Measurements from ENCODE around the gene RAD51AP1.
"Not testable (repeated sequence)": the region's sequence is repeated elsewhere in the genome, so short reads cannot be mapped to it uniquely, and the experiment has no call there.

RAD51AP1 gene

DNA sequence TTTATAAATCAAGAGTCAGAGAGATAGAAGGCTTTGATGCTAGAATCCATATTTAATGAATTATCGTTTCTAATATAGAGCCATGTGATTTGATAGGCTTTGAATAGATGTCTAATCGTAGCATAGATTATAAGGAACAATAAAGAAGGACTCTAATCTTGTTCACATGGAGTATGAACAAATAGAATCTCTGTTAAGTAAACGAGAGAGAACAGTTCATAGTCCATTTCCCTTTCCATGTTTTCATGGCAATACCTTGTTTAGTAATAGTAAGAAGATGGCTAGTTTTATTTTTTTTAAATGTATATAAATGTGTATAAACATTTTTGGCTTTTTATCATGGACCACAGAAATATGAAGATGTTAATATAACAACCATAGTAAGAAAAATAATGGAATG lies 32.3 kb upstream of the RAD51AP1 start:
- ChIA-PET POLR2A (no interaction called here), CTCF (no interaction called here)
- Histone ChIP-seq H3K36me3 (ENCODE audit: control insufficient read depth in 4 of 4, insufficient read depth in 4 of 4, low read length in 3 of 4) (peaks cover 6 to 14% (median 11%) of the 10 kb centered on the region in 4 experiments), H3K9me3 (ENCODE audit: control extremely low read depth in 1 of 5, control insufficient read depth in 4 of 5, insufficient read depth in 2 of 5, low read depth in 1 of 5, low read length in 4 of 5) (no peaks in the 10 kb centered on the region), H3K4me3 (ENCODE audit: control insufficient read depth in 1 of 7, extremely low read depth in 1 of 7, insufficient read depth in 4 of 7, low read depth in 2 of 7, low read length in 6 of 7) (no peak overlapping the region), H3K27me3 (replicated peaks in 2 of 5; ENCODE audit: control insufficient read depth in 4 of 5, insufficient read depth in 5 of 5, low read length in 4 of 5) (no peaks in the 10 kb centered on the region), H3K27ac (ENCODE audit: insufficient read depth in 1 of 2, low read depth in 1 of 2, low read length in 2 of 2, poor library complexity in 1 of 2, severe bottlenecking in 2 of 2) (no peak overlapping the region), H3K4me1 (ENCODE audit: control extremely low read depth in 1 of 4, control insufficient read depth in 4 of 4, insufficient read depth in 4 of 4, low read length in 3 of 4) (peaks cover 0 to 19% (median 4%) of the 10 kb centered on the region in 4 experiments)
- DNase-seq: no peak
- WGBS (ENCODE audit: insufficient coverage): 60% methylated on average over 1 of the region's 3 CpGs

DNA sequence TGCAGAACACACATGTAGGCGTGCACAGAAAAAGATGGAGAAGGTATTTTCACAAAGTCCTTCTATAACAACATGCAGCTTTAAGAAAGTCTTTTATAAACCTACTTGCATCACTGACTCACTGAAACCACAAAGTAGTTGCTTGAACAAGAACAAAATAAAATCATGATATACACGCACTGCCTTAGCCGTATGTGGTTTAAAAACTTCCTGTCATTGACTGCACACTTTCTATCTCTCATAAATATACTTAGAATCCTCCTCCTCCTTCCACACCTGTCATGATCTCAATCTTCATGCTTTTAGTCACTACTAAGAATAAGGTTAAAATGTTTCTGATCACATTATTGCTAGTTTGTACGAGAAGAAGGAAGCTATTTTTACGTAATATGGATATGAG lies 31.8 kb upstream of the RAD51AP1 start:
- ChIA-PET CTCF (interaction anchor here (0.7 kb wide), 1 partner anchor 87 kb away, joined by 3 read pairs; no protein-coding TSS in a partner anchor), POLR2A (no interaction called here)
- peaks cover 6 to 11% (median 8%) of the 10 kb centered on the region in 4 experiments for H3K36me3 ChIP-seq (ENCODE audit: control insufficient read depth in 4 of 4, insufficient read depth in 4 of 4, low read length in 3 of 4)
- peaks cover 0 to 19% (median 4%) of the 10 kb centered on the region in 4 experiments for H3K4me1 ChIP-seq (ENCODE audit: control extremely low read depth in 1 of 4, control insufficient read depth in 4 of 4, insufficient read depth in 4 of 4, low read length in 3 of 4)
- WGBS (ENCODE audit: insufficient coverage): 50% methylated on average over 4 of the region's 5 CpGs
- no peaks in the 10 kb centered on the region for H3K27me3 ChIP-seq (replicated peaks in 2 of 5; ENCODE audit: control insufficient read depth in 4 of 5, insufficient read depth in 5 of 5, low read length in 4 of 5)
- no peak overlapping the region for H3K4me3 ChIP-seq (ENCODE audit: control insufficient read depth in 1 of 7, extremely low read depth in 1 of 7, insufficient read depth in 4 of 7, low read depth in 2 of 7, low read length in 6 of 7)
- DNase-seq: peak; percentile 28 to 83 (median 69)
- no peak overlapping the region for H3K27ac ChIP-seq (ENCODE audit: insufficient read depth in 1 of 2, low read depth in 1 of 2, low read length in 2 of 2, poor library complexity in 1 of 2, severe bottlenecking in 2 of 2)
- no peaks in the 10 kb centered on the region for H3K9me3 ChIP-seq (ENCODE audit: control extremely low read depth in 1 of 5, control insufficient read depth in 4 of 5, insufficient read depth in 2 of 5, low read depth in 1 of 5, low read length in 4 of 5)

DNA sequence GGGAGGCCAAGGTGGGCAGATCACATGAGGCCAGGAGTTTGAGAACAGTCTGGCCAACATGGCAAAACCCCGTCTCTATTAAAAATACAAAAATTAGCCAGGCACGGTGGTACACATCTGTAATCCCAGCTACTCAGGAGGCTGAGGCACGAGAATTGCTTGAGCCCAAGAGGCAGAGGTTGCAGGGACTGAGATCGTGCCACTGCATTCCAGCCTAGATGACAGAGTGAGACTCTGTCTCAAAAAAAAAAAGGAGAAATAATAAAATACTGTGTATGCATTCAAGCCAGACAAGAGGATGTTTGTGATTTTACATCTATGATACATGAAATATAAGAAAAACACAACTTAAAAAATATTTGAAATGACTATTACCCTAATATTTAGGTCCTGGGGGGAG lies 30.2 kb upstream of the RAD51AP1 start:
- H3K4me1 ChIP-seq (ENCODE audit: control extremely low read depth in 1 of 4, control insufficient read depth in 4 of 4, insufficient read depth in 4 of 4, low read length in 3 of 4): peaks cover 0 to 19% (median 4%) of the 10 kb centered on the region in 4 experiments
- H3K36me3 ChIP-seq (ENCODE audit: control insufficient read depth in 4 of 4, insufficient read depth in 4 of 4, low read length in 3 of 4); DNase-seq; H3K9me3 ChIP-seq (ENCODE audit: control extremely low read depth in 1 of 5, control insufficient read depth in 4 of 5, insufficient read depth in 2 of 5, low read depth in 1 of 5, low read length in 4 of 5); CTCF ChIA-PET; POLR2A ChIA-PET; H3K27me3 ChIP-seq (replicated peaks in 2 of 5; ENCODE audit: control insufficient read depth in 4 of 5, insufficient read depth in 5 of 5, low read length in 4 of 5); H3K27ac ChIP-seq (ENCODE audit: insufficient read depth in 1 of 2, low read depth in 1 of 2, low read length in 2 of 2, poor library complexity in 1 of 2, severe bottlenecking in 2 of 2); H3K4me3 ChIP-seq (ENCODE audit: control insufficient read depth in 1 of 7, extremely low read depth in 1 of 7, insufficient read depth in 4 of 7, low read depth in 2 of 7, low read length in 6 of 7): not testable (repeated sequence)
- 91% methylated on average over 3 of the region's 4 CpGs for WGBS (ENCODE audit: insufficient coverage)

DNA sequence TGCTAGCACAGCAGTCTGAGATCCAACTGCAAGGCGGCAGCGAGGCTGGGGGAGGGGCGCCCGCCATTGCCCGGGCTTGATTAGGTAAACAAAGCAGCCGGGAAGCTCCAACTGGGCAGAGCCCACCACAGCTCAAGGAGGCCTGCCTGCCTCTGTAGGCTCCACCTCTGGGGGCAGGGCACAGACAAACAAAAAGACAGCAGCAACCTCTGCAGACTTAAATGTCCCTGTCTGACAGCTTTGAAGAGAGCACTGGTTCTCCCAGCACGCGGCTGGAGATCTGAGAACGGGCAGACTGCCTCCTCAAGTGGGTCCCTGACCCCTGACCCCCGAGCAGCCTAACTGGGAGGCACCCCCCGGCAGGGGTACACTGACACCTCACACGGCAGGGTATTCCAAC lies 29.4 kb upstream of the RAD51AP1 start:
- POLR2A ChIA-PET; H3K27ac ChIP-seq (ENCODE audit: insufficient read depth in 1 of 2, low read depth in 1 of 2, low read length in 2 of 2, poor library complexity in 1 of 2, severe bottlenecking in 2 of 2); DNase-seq; H3K9me3 ChIP-seq (ENCODE audit: control extremely low read depth in 1 of 5, control insufficient read depth in 4 of 5, insufficient read depth in 2 of 5, low read depth in 1 of 5, low read length in 4 of 5); H3K36me3 ChIP-seq (ENCODE audit: control insufficient read depth in 4 of 4, insufficient read depth in 4 of 4, low read length in 3 of 4); CTCF ChIA-PET; H3K27me3 ChIP-seq (replicated peaks in 2 of 5; ENCODE audit: control insufficient read depth in 4 of 5, insufficient read depth in 5 of 5, low read length in 4 of 5); H3K4me3 ChIP-seq (ENCODE audit: control insufficient read depth in 1 of 7, extremely low read depth in 1 of 7, insufficient read depth in 4 of 7, low read depth in 2 of 7, low read length in 6 of 7): not testable (repeated sequence)
- no CpG with 5 or more reads among the region's 12 CpGs for WGBS (ENCODE audit: insufficient coverage)
- H3K4me1 ChIP-seq (ENCODE audit: control extremely low read depth in 1 of 4, control insufficient read depth in 4 of 4, insufficient read depth in 4 of 4, low read length in 3 of 4): peaks cover 0 to 19% (median 4%) of the 10 kb centered on the region in 4 experiments

DNA sequence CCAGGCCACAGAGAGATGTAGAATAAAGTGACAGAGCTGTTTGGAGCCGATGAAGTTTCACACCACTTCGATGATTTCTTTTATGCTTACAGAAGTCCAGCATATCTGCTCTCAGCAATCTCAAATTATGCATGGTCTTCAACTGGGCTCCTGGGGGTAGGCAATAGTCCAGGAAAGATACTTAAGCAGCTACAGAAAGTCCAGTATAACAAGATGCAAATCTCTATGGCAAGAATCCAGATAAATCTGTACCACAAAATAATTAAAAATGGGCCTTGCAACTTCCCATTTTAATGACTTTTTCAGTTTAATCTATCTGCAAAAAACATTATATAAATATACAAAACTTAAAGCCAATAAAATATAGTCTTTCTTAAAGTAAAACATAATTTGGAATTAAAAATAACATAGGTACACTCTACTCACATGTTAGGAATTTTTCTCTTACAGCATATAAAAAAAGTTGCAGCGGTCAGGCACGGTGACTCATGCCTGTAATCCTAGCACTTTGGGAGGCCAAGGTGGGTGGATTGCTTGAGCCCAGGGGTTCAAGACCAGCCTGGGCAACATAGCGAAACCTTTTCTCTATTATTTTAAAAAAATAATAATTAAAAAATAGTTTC lies 20.5 kb upstream of the RAD51AP1 start:
- CTCF ChIA-PET: no interaction called here

DNA sequence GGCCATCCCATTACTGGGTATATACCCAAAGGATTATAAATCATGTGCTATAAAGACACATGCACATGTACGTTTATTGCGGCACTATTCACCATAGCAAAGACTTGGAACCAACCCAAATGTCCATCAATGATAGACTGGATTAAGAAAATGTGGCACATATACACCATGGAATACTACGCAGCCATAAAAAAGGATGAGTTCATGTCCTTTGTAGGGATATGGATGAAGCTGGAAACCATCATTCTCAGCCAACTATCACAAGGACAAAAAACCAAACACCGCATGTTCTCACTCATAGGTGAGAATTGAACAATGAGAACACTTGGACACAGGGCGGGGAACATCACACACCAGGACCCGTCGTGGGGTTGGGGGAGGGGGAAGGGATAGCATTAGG lies 15.2 kb upstream of the RAD51AP1 start:
- H3K4me3 ChIP-seq (ENCODE audit: control insufficient read depth in 1 of 7, extremely low read depth in 1 of 7, insufficient read depth in 4 of 7, low read depth in 2 of 7, low read length in 6 of 7); H3K27me3 ChIP-seq (replicated peaks in 2 of 5; ENCODE audit: control insufficient read depth in 4 of 5, insufficient read depth in 5 of 5, low read length in 4 of 5); H3K27ac ChIP-seq (ENCODE audit: insufficient read depth in 1 of 2, low read depth in 1 of 2, low read length in 2 of 2, poor library complexity in 1 of 2, severe bottlenecking in 2 of 2); H3K9me3 ChIP-seq (ENCODE audit: control extremely low read depth in 1 of 5, control insufficient read depth in 4 of 5, insufficient read depth in 2 of 5, low read depth in 1 of 5, low read length in 4 of 5); POLR2A ChIA-PET; DNase-seq; H3K4me1 ChIP-seq (ENCODE audit: control extremely low read depth in 1 of 4, control insufficient read depth in 4 of 4, insufficient read depth in 4 of 4, low read length in 3 of 4): not testable (repeated sequence)
- WGBS (ENCODE audit: insufficient coverage): no CpG with 5 or more reads among the region's 7 CpGs
- CTCF ChIA-PET: interaction anchor here (5.5 kb wide), 1 partner anchor 141 kb away, joined by 30 read pairs; no protein-coding TSS in a partner anchor
- H3K36me3 ChIP-seq (ENCODE audit: control insufficient read depth in 4 of 4, insufficient read depth in 4 of 4, low read length in 3 of 4): peaks cover 3 to 23% (median 15%) of the 10 kb centered on the region in 4 experiments

More for the DNA sequence above, 20.5 kb upstream of the RAD51AP1 start:
- Histone ChIP-seq H3K4me1 (ENCODE audit: control extremely low read depth in 1 of 4, control insufficient read depth in 4 of 4, insufficient read depth in 4 of 4, low read length in 3 of 4) (no peaks in the 10 kb centered on the region), H3K4me3 (ENCODE audit: control insufficient read depth in 1 of 7, extremely low read depth in 1 of 7, insufficient read depth in 4 of 7, low read depth in 2 of 7, low read length in 6 of 7) (no peak overlapping the region), H3K27ac (ENCODE audit: insufficient read depth in 1 of 2, low read depth in 1 of 2, low read length in 2 of 2, poor library complexity in 1 of 2, severe bottlenecking in 2 of 2) (no peak overlapping the region), H3K36me3 (ENCODE audit: control insufficient read depth in 4 of 4, insufficient read depth in 4 of 4, low read length in 3 of 4) (peaks cover 6 to 20% (median 16%) of the 10 kb centered on the region in 4 experiments), H3K9me3 (ENCODE audit: control extremely low read depth in 1 of 5, control insufficient read depth in 4 of 5, insufficient read depth in 2 of 5, low read depth in 1 of 5, low read length in 4 of 5) (no peaks in the 10 kb centered on the region), H3K27me3 (replicated peaks in 2 of 5; ENCODE audit: control insufficient read depth in 4 of 5, insufficient read depth in 5 of 5, low read length in 4 of 5) (no peaks in the 10 kb centered on the region)
- POLR2A ChIA-PET: no interaction called here
- DNase-seq: no peak
- 95% methylated on average over 2 of the region's 5 CpGs for WGBS (ENCODE audit: insufficient coverage)

DNA sequence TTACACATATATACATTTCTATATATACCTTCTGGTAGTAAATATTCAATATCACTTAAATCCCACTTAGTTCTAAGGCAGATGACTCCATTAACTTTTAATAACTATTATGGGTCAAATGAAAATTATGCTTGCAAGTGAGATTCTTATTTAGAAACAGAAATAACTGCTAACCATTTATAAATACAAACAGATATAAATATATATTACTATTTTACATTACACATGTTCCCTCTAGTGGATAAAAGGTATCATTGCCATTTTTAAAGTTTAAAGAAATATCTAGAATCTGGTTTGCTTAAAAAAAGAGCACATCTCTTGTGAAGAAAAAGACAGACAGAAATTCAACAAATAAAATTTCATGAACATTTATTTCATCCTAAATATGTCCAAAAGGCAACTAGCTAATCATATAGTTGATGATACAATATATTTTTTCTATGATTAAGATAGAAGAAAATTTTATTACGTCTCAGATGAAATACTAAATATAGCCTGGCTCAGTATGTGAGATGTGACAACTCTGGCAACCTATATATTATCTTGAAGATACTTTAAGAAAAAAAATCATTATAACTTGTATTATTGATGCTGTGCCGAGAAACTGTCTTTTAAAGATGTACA lies 11.7 kb upstream of the RAD51AP1 start:
- CTCF ChIA-PET: interaction anchor here (0.6 to 5.5 kb wide), 7 partner anchors 14 to 221 kb away, joined by 3 to 30 read pairs (median 4); no protein-coding TSS in a partner anchor

More for the DNA sequence above, 11.7 kb upstream of the RAD51AP1 start:
- no peaks in the 10 kb centered on the region for H3K9me3 ChIP-seq (ENCODE audit: control extremely low read depth in 1 of 5, control insufficient read depth in 4 of 5, insufficient read depth in 2 of 5, low read depth in 1 of 5, low read length in 4 of 5)
- POLR2A ChIA-PET: no interaction called here
- WGBS (ENCODE audit: insufficient coverage): no CpG with 5 or more reads among the region's 2 CpGs
- peak; percentile 14 to 42 (median 35) for DNase-seq
- H3K27me3 ChIP-seq (replicated peaks in 2 of 5; ENCODE audit: control insufficient read depth in 4 of 5, insufficient read depth in 5 of 5, low read length in 4 of 5): no peaks in the 10 kb centered on the region
- H3K4me1 ChIP-seq (ENCODE audit: control extremely low read depth in 1 of 4, control insufficient read depth in 4 of 4, insufficient read depth in 4 of 4, low read length in 3 of 4): no peaks in the 10 kb centered on the region
- H3K4me3 ChIP-seq (ENCODE audit: control insufficient read depth in 1 of 7, extremely low read depth in 1 of 7, insufficient read depth in 4 of 7, low read depth in 2 of 7, low read length in 6 of 7): no peak overlapping the region
- peaks cover 5 to 22% (median 11%) of the 10 kb centered on the region in 4 experiments for H3K36me3 ChIP-seq (ENCODE audit: control insufficient read depth in 4 of 4, insufficient read depth in 4 of 4, low read length in 3 of 4)
- H3K27ac ChIP-seq (ENCODE audit: insufficient read depth in 1 of 2, low read depth in 1 of 2, low read length in 2 of 2, poor library complexity in 1 of 2, severe bottlenecking in 2 of 2): no peak overlapping the region
